Measurements from ENCODE around the gene FAM8A1. TPM values are rescaled to one million over a fixed set of nuclear protein-coding genes. Genes with fewer than 3 reads are reported as not detected.
A peak's percentile ranks its signal among the peaks of the same experiment; 100 is the strongest.

Gene FAM8A1
- total RNA-seq, 1 donor, result 29.7 TPM

- H3K27me3 ChIP-seq (ENCODE audit: insufficient read depth, low read length), result no peaks in the 10 kb centered on the region
- H3K4me3 ChIP-seq (ENCODE audit: insufficient read depth, low read length), result no peak overlapping the region
- no peaks in the 10 kb centered on the region for H3K79me2 ChIP-seq (ENCODE audit: insufficient read depth, low read length)
- no peak overlapping the region for H3K4me2 ChIP-seq (ENCODE audit: insufficient read depth, low read length)
- TF ChIP-seq CTCF (IDR thresholded peaks at IDR 0.05; ENCODE audit: extremely low read depth, low read depth, low read length), result no peak
- peaks cover 3% of the 10 kb centered on the region for H3K9me3 ChIP-seq (ENCODE audit: low read depth, low read length)
- no peaks in the 10 kb centered on the region for H3K4me1 ChIP-seq (ENCODE audit: insufficient read depth, low read length)
- no peak overlapping the region for H3K27ac ChIP-seq (ENCODE audit: low read depth, low read length)
- no peak overlapping the region for H2AFZ ChIP-seq (ENCODE audit: low read length)
- H4K20me1 ChIP-seq (ENCODE audit: insufficient read depth, low read length), result no peaks in the 10 kb centered on the region
- no peaks in the 10 kb centered on the region for H3K36me3 ChIP-seq (ENCODE audit: insufficient read depth, low read length)
- DNase-seq (ENCODE audit: insufficient read length, low spot score, missing footprints), result no peak
Measured at GRCh38 chr6:17562636-17563035, 37.5 kb upstream of the FAM8A1 start.

DNA sequence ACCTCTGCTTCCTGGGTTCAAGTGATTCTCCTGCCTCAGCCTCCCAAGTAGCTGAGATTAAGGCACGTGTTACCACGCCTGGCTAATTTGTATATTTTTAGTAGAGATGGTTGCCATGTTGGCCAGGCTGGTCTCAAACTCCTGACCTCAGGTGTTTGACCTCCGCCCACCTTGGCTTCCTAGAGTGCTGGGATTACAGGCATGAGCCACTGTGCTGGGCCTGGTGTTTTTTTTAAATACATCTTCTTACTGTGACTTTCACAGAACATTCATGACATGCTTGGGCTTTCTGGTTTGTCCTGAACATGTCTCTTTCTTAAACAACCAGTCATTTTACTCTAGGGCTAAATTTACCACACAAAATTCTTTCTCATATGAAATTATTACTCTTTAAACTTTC is 34.7 kb upstream of the FAM8A1 start:
- no peak for DNase-seq (ENCODE audit: insufficient read length, low spot score, missing footprints)

GRCh38 chr6:17574866-17575560 is 25.1 kb upstream of the FAM8A1 start:
- Histone ChIP-seq H3K36me3 (ENCODE audit: insufficient read depth, low read length) (no peaks in the 10 kb centered on the region), H3K9me3 (ENCODE audit: low read depth, low read length) (peaks cover 3% of the 10 kb centered on the region), H3K79me2 (ENCODE audit: insufficient read depth, low read length) (no peaks in the 10 kb centered on the region), H3K4me2 (ENCODE audit: insufficient read depth, low read length) (peak overlapping the region; percentile 34), H3K27me3 (ENCODE audit: insufficient read depth, low read length) (peaks cover 10% of the 10 kb centered on the region), H2AFZ (ENCODE audit: low read length) (no peak overlapping the region), H3K4me3 (ENCODE audit: insufficient read depth, low read length) (no peak overlapping the region), H3K27ac (ENCODE audit: low read depth, low read length) (peak overlapping the region; percentile 42), H3K4me1 (ENCODE audit: insufficient read depth, low read length) (peaks cover 8% of the 10 kb centered on the region), H4K20me1 (ENCODE audit: insufficient read depth, low read length) (no peaks in the 10 kb centered on the region)
- TF ChIP-seq CTCF (IDR thresholded peaks at IDR 0.05; ENCODE audit: extremely low read depth, low read depth, low read length), result no peak
- peak; percentile 80 for DNase-seq (ENCODE audit: insufficient read length, low spot score, missing footprints)

More for the DNA sequence above, 34.7 kb upstream of the FAM8A1 start:
- peaks cover 3% of the 10 kb centered on the region for H3K9me3 ChIP-seq (ENCODE audit: low read depth, low read length)
- H3K4me2 ChIP-seq (ENCODE audit: insufficient read depth, low read length), result no peak overlapping the region
- H4K20me1 ChIP-seq (ENCODE audit: insufficient read depth, low read length), result no peaks in the 10 kb centered on the region
- no peak overlapping the region for H3K27ac ChIP-seq (ENCODE audit: low read depth, low read length)
- H3K36me3 ChIP-seq (ENCODE audit: insufficient read depth, low read length), result no peaks in the 10 kb centered on the region
- H3K79me2 ChIP-seq (ENCODE audit: insufficient read depth, low read length), result no peaks in the 10 kb centered on the region
- no peak overlapping the region for H2AFZ ChIP-seq (ENCODE audit: low read length)
- H3K4me1 ChIP-seq (ENCODE audit: insufficient read depth, low read length), result no peaks in the 10 kb centered on the region
- no peak for TF ChIP-seq CTCF (IDR thresholded peaks at IDR 0.05; ENCODE audit: extremely low read depth, low read depth, low read length)
- no peaks in the 10 kb centered on the region for H3K27me3 ChIP-seq (ENCODE audit: insufficient read depth, low read length)
- H3K4me3 ChIP-seq (ENCODE audit: insufficient read depth, low read length), result no peak overlapping the region

DNA sequence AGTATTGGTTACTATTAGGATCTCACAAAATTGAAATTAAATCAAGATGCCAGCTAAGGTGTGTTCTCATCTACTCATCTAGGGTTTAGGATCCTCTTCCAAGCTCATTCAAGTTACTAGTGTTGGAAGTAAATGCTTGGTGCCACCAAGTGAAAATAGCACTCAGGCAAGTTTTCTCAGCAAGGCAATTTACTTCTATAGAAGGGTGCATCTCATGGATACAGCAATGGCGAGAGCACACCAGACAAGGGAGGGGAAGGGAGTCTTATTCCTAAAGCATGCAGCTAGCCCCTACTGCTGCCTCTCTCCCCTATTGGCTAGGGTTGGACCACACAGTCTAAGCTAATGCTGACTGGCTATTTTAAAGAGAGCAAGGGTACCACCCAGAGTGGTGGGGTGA is 23.0 kb upstream of the FAM8A1 start:
- H3K4me1 ChIP-seq (ENCODE audit: insufficient read depth, low read length), result peaks cover 8% of the 10 kb centered on the region
- peaks cover 3% of the 10 kb centered on the region for H3K9me3 ChIP-seq (ENCODE audit: low read depth, low read length)
- no peak overlapping the region for H3K4me2 ChIP-seq (ENCODE audit: insufficient read depth, low read length)
- no peak overlapping the region for H2AFZ ChIP-seq (ENCODE audit: low read length)
- no peak for TF ChIP-seq CTCF (IDR thresholded peaks at IDR 0.05; ENCODE audit: extremely low read depth, low read depth, low read length)
- no peak for DNase-seq (ENCODE audit: insufficient read length, low spot score, missing footprints)
- H3K36me3 ChIP-seq (ENCODE audit: insufficient read depth, low read length), result no peaks in the 10 kb centered on the region
- H3K4me3 ChIP-seq (ENCODE audit: insufficient read depth, low read length), result no peak overlapping the region
- no peaks in the 10 kb centered on the region for H3K79me2 ChIP-seq (ENCODE audit: insufficient read depth, low read length)
- no peak overlapping the region for H3K27ac ChIP-seq (ENCODE audit: low read depth, low read length)
- H3K27me3 ChIP-seq (ENCODE audit: insufficient read depth, low read length), result peaks cover 10% of the 10 kb centered on the region
- no peaks in the 10 kb centered on the region for H4K20me1 ChIP-seq (ENCODE audit: insufficient read depth, low read length)

Data from osteoblast (primary cell).